Measurements from ENCODE around the gene VTN.

GRCh38 chr17:28328325-28328724 lies 41.8 kb downstream of the VTN start:
- TF ChIP-seq POLR2A (IDR thresholded peaks at IDR 0.05; ENCODE audit: low read length) (no peak), GATA1 (IDR thresholded peaks at IDR 0.05; ENCODE audit: low read depth, low read length) (no peak)

All from erythroblast (primary cell).